ENCODE measurements around the gene ARHGEF4.

GRCh38 chr2:130996691-130997090 lies 160.0 kb downstream of the ARHGEF4 start:
- TF ChIP-seq CTCF (IDR thresholded peaks at IDR 0.05), result no peak
- no peak for TF ChIP-seq POLR2A (IDR thresholded peaks at IDR 0.05)
- TF ChIP-seq EP300 (IDR thresholded peaks at IDR 0.05), result no peak
- TF ChIP-seq POLR2AphosphoS5 (IDR thresholded peaks at IDR 0.05), result no peak

Measured in suprapubic skin (tissue), 4 donors.